ENCODE measurements around the gene UMODL1. TPM values are rescaled to one million over a fixed set of nuclear protein-coding genes. Genes with fewer than 3 reads are reported as not detected.

The UMODL1 gene
- total RNA-seq, 2 experiments from 2014 or later = 0.42 to 0.49 TPM

DNA sequence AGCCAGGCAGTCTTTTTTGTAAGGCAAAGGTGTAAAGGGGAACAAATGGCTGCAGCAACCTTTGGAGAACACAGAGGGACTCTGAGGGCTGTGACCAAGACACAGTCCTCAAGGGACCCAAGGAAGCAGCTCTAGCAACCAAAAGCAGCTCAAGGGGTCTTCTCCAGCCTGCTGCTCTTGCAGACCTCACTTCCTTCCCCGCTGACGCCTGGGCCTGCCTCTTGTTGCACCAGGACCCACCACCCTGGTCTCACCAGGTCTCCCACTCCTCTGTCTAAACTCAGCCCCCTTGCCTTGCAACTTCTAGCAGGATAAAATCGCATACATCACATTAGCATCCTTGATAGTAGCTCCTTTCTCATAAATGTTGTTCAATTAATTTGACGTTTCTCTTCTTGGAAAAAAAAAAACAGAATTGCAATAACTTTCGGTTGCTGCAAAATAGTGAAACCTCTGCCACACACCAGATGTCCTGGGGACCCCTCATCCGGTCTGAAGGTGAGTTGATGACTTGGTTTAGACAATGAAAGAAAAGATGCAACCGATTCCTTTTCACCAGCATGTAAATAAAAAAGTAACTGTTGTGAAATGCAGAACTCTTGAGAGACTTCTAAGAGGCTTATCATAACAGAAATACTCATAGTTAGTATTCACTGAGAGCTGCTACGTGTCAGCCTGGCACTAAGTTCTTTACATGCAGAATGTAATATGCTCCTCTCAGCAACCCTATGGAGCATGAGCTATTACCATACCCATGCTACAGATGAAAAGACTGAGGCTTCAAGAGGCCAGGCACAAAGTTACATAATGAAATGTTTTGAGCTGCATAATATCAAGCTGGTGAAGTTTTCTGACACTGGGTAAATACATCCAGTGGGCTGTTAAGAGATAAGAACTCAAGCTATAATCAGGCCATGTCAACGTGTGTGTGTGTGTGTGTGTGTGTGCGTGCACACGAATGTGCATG is 58.5 kb downstream of the UMODL1 start:
- intact Hi-C loops (cut with DNase I, micrococcal nuclease) = no loop called here
- ChIA-PET POLR2A (interaction anchor here (1.0 kb wide), 1 partner anchor 22 kb away, joined by 3 read pairs; no protein-coding TSS in a partner anchor), CTCF (interaction anchor here (1.3 kb wide), 1 partner anchor 12 kb away, joined by 4 read pairs; no protein-coding TSS in a partner anchor)
- Histone ChIP-seq H3K27me3 (ENCODE audit: control insufficient read depth in 1 of 2, insufficient read depth in 2 of 2, low read length in 2 of 2) (peaks cover 14 to 18% of the 10 kb centered on the region in 2 experiments), H3K4me1 (ENCODE audit: insufficient read depth, low read length) (no peaks in the 10 kb centered on the region), H3K9me3 (ENCODE audit: control insufficient read depth in 1 of 2, insufficient read depth in 1 of 2, low read length in 2 of 2) (no peaks in the 10 kb centered on the region), H3K36me3 (ENCODE audit: insufficient read depth, low read length) (no peaks in the 10 kb centered on the region), H3K4me3 (ENCODE audit: low read length) (no peak overlapping the region), H3K27ac (ENCODE audit: low read depth in 1 of 2, low read length in 2 of 2) (no peak overlapping the region)
- H3K27ac Mint-ChIP-seq = no peak overlapping the region
- no peaks in the 10 kb centered on the region for H3K36me3 Mint-ChIP-seq (ENCODE audit: low read depth)
- DNase-seq (no peak), ATAC-seq (ENCODE audit: poor library complexity) (no peak)
- H3K4me1 Mint-ChIP-seq (ENCODE audit: low read depth) = no peaks in the 10 kb centered on the region
- no peaks in the 10 kb centered on the region for H3K9me3 Mint-ChIP-seq
- H3K4me3 Mint-ChIP-seq = no peak overlapping the region
- TF ChIP-seq, protein P1, sequence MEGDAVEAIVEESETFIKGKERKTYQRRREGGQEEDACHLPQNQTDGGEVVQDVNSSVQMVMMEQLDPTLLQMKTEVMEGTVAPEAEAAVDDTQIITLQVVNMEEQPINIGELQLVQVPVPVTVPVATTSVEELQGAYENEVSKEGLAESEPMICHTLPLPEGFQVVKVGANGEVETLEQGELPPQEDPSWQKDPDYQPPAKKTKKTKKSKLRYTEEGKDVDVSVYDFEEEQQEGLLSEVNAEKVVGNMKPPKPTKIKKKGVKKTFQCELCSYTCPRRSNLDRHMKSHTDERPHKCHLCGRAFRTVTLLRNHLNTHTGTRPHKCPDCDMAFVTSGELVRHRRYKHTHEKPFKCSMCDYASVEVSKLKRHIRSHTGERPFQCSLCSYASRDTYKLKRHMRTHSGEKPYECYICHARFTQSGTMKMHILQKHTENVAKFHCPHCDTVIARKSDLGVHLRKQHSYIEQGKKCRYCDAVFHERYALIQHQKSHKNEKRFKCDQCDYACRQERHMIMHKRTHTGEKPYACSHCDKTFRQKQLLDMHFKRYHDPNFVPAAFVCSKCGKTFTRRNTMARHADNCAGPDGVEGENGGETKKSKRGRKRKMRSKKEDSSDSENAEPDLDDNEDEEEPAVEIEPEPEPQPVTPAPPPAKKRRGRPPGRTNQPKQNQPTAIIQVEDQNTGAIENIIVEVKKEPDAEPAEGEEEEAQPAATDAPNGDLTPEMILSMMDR (IDR thresholded peaks at IDR 0.05) = no peak
- peaks cover 17% of the 10 kb centered on the region for H3K27me3 Mint-ChIP-seq

- CTCF ChIA-PET = interaction anchor here (1.3 kb wide), 1 partner anchor 13 kb away, joined by 4 read pairs; no protein-coding TSS in a partner anchor
- POLR2A ChIA-PET = no interaction called here
- TF ChIP-seq, protein P1 (IDR thresholded peaks at IDR 0.05) = no peak
Measured at GRCh38 chr21:42130441-42130840, 59.3 kb downstream of the UMODL1 start.

GRCh38 chr21:42132183-42132582 is 61.1 kb downstream of the UMODL1 start:
- Mint-ChIP-seq H3K4me1 (ENCODE audit: low read depth) (no peaks in the 10 kb centered on the region), H3K27me3 (peaks cover under 1% of the 10 kb centered on the region), H3K4me3 (no peak overlapping the region), H3K9me3 (no peaks in the 10 kb centered on the region), H3K36me3 (ENCODE audit: low read depth) (no peaks in the 10 kb centered on the region), H3K27ac (no peak overlapping the region)
- H3K4me3 ChIP-seq (ENCODE audit: low read length) = no peak overlapping the region
- no peaks in the 10 kb centered on the region for H3K4me1 ChIP-seq (ENCODE audit: insufficient read depth, low read length)
- H3K36me3 ChIP-seq (ENCODE audit: insufficient read depth, low read length) = no peaks in the 10 kb centered on the region
- H3K9me3 ChIP-seq (ENCODE audit: control insufficient read depth in 1 of 2, insufficient read depth in 1 of 2, low read length in 2 of 2) = no peaks in the 10 kb centered on the region
- POLR2A ChIA-PET = no interaction called here
- DNase-seq (no peak), ATAC-seq (ENCODE audit: poor library complexity) (no peak)
- intact Hi-C loops (cut with DNase I, micrococcal nuclease) = no loop called here
- CTCF ChIA-PET = no interaction called here
- TF ChIP-seq, protein P1 (IDR thresholded peaks at IDR 0.05) = no peak
- H3K27ac ChIP-seq (ENCODE audit: low read depth in 1 of 2, low read length in 2 of 2) = no peak overlapping the region
- H3K27me3 ChIP-seq (ENCODE audit: control insufficient read depth in 1 of 2, insufficient read depth in 2 of 2, low read length in 2 of 2) = no peaks in the 10 kb centered on the region

More at GRCh38 chr21:42130441-42130840, 59.3 kb downstream of the UMODL1 start:
- Histone ChIP-seq H3K4me1 (ENCODE audit: insufficient read depth, low read length) (no peaks in the 10 kb centered on the region), H3K27me3 (ENCODE audit: control insufficient read depth in 1 of 2, insufficient read depth in 2 of 2, low read length in 2 of 2) (peaks cover 6 to 10% of the 10 kb centered on the region in 2 experiments), H3K27ac (ENCODE audit: low read depth in 1 of 2, low read length in 2 of 2) (no peak overlapping the region), H3K9me3 (ENCODE audit: control insufficient read depth in 1 of 2, insufficient read depth in 1 of 2, low read length in 2 of 2) (no peaks in the 10 kb centered on the region), H3K36me3 (ENCODE audit: insufficient read depth, low read length) (no peaks in the 10 kb centered on the region), H3K4me3 (ENCODE audit: low read length) (no peak overlapping the region)
- Mint-ChIP-seq H3K36me3 (ENCODE audit: low read depth) (no peaks in the 10 kb centered on the region), H3K27me3 (peaks cover 11% of the 10 kb centered on the region), H3K9me3 (no peaks in the 10 kb centered on the region), H3K27ac (no peak overlapping the region), H3K4me3 (no peak overlapping the region), H3K4me1 (ENCODE audit: low read depth) (no peaks in the 10 kb centered on the region)
- no peak for ATAC-seq (ENCODE audit: poor library complexity)
- intact Hi-C loops (cut with DNase I, micrococcal nuclease) = no loop called here
- DNase-seq = no peak

Data from CD4-positive, alpha-beta T cell (primary cell).